GM18498 (cell line): ENCODE results near the gene APPL1.
"Not testable (repeated sequence)": the region's sequence is repeated elsewhere in the genome, so short reads cannot be mapped to it uniquely, and the experiment has no call there.

ENCODE experiments used
- ATAC-seq: cut with Tn5 transposase; IDR thresholded peaks from one replicate; pipeline ENCODE4 v1.9.1; 2021; ENCODE audit warnings: mild to moderate bottlenecking, moderate library complexity; ENCODE audit not compliant: unreplicated experiment

APPL1 gene

GRCh38 chr3:57268416-57268815, 40.9 kb downstream of the APPL1 start:
- no peak for ATAC-seq

GRCh38 chr3:57274845-57275244, 47.3 kb downstream of the APPL1 start:
- no peak for ATAC-seq

- ATAC-seq, result no peak
These were observed 47.9 kb downstream of the APPL1 start for GRCh38 chr3:57275393-57275792.

- no peak for ATAC-seq
These were observed 50.7 kb downstream of the APPL1 start for GRCh38 chr3:57278237-57278636.

GRCh38 chr3:57279685-57280084, 52.2 kb downstream of the APPL1 start:
- no peak for ATAC-seq

- ATAC-seq, result no peak
These were observed 54.2 kb downstream of the APPL1 start for GRCh38 chr3:57281715-57282114.

- no peak for ATAC-seq
These were observed 55.8 kb downstream of the APPL1 start for GRCh38 chr3:57283334-57283733.

GRCh38 chr3:57287205-57287604, 59.7 kb downstream of the APPL1 start:
- no peak for ATAC-seq

- ATAC-seq, result no peak
These were observed 60.9 kb downstream of the APPL1 start for GRCh38 chr3:57288403-57288802.

GRCh38 chr3:57292159-57292896, 64.8 kb downstream of the APPL1 start, which contains the start of gene ASB14:
ASB14 (minus strand) TSS chr3:57292685; CDS start chr3:57292033, 652 bp downstream.
- no peak for ATAC-seq

GRCh38 chr3:57292897-57293526, 65.5 kb downstream of the APPL1 start:
- ATAC-seq, result no peak

- ATAC-seq, result no peak
These were observed 70.5 kb downstream of the APPL1 start for GRCh38 chr3:57298041-57298440.

GRCh38 chr3:57303520-57303919, 76.0 kb downstream of the APPL1 start:
- not testable (repeated sequence) for ATAC-seq

GRCh38 chr3:57309769-57310360, 82.3 kb downstream of the APPL1 start:
- no peak for ATAC-seq

GRCh38 chr3:57314204-57314603, 86.7 kb downstream of the APPL1 start:
- ATAC-seq, result no peak
